Fibroblast of pulmonary artery (primary cell): ENCODE data around the gene KRT1.

Experiments used
- DNase-seq: peaks from one replicate; pipeline ENCODE4 v3.0.0-alpha.2; 2010; ENCODE audit warnings: low read depth
- H3K4me3 ChIP-seq: replicated peaks from 2 replicates; pipeline ENCODE4 v1.5.1; 2011; ENCODE audit warnings: low read depth, mild to moderate bottlenecking, control low read depth, low read length, moderate library complexity
- CTCF ChIP-seq: IDR thresholded peaks from 2 replicates; pipeline ENCODE4 v1.5.1; 2011; ENCODE audit warnings: mild to moderate bottlenecking, control low read depth, low read length, inconsistent platforms; ENCODE audit errors: missing control alignments

The KRT1 gene

GRCh38 chr12:52699960-52700359, 19.8 kb upstream of the KRT1 start:
- TF ChIP-seq CTCF: no peak
- H3K4me3 ChIP-seq: no peak overlapping the region
- no peak for DNase-seq

- TF ChIP-seq CTCF: no peak
These were observed 19.2 kb upstream of the KRT1 start for GRCh38 chr12:52699373-52699772.

GRCh38 chr12:52698651-52699340, 18.6 kb upstream of the KRT1 start:
- H3K4me3 ChIP-seq: no peak overlapping the region
- TF ChIP-seq CTCF: no peak

More at GRCh38 chr12:52699373-52699772, 19.2 kb upstream of the KRT1 start:
- no peak for DNase-seq
- H3K4me3 ChIP-seq: no peak overlapping the region

GRCh38 chr12:52697058-52697582, 16.9 kb upstream of the KRT1 start:
- DNase-seq: no peak
- no peak overlapping the region for H3K4me3 ChIP-seq
- TF ChIP-seq CTCF: no peak

More at GRCh38 chr12:52698651-52699340, 18.6 kb upstream of the KRT1 start:
- DNase-seq: no peak

GRCh38 chr12:52696588-52696987, 16.4 kb upstream of the KRT1 start:
- no peak for DNase-seq
- H3K4me3 ChIP-seq: no peak overlapping the region
- no peak for TF ChIP-seq CTCF

GRCh38 chr12:52695039-52695438, 14.8 kb upstream of the KRT1 start:
- no peak for TF ChIP-seq CTCF
- no peak for DNase-seq
- H3K4me3 ChIP-seq: no peak overlapping the region

- H3K4me3 ChIP-seq: no peak overlapping the region
- DNase-seq: no peak
- no peak for TF ChIP-seq CTCF
These were observed 13.9 kb upstream of the KRT1 start for GRCh38 chr12:52694151-52694550.
